HG03159 (cell line): ENCODE results near the gene TM9SF4.
"Not testable (repeated sequence)": the region's sequence is repeated elsewhere in the genome, so short reads cannot be mapped to it uniquely, and the experiment has no call there.

Experiments used
- ATAC-seq: cut with Tn5 transposase; IDR thresholded peaks from one replicate; pipeline ENCODE4 v1.9.1; 2021; ENCODE audit warnings: mild to moderate bottlenecking, moderate library complexity; ENCODE audit not compliant: unreplicated experiment

Gene TM9SF4

DNA sequence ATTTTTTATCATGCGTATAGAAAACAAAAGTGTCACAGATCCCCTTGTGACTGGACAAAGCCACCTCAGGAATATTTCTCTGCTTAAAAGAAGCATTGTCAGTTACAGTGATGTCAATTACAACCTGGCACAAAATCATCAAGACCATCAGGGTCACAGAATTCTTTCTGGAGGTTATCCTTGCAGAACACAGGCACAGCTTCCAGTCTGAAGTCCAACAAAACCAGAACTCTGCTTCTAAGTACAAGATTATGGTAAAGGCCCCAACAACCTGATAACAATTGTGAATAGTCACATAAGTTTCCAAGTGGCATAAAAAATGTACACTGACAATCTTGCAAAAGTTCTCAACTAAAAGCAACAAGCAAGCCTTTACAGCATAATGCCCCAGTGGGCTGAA, 77.0 kb downstream of the TM9SF4 start:
- ATAC-seq = no peak

DNA sequence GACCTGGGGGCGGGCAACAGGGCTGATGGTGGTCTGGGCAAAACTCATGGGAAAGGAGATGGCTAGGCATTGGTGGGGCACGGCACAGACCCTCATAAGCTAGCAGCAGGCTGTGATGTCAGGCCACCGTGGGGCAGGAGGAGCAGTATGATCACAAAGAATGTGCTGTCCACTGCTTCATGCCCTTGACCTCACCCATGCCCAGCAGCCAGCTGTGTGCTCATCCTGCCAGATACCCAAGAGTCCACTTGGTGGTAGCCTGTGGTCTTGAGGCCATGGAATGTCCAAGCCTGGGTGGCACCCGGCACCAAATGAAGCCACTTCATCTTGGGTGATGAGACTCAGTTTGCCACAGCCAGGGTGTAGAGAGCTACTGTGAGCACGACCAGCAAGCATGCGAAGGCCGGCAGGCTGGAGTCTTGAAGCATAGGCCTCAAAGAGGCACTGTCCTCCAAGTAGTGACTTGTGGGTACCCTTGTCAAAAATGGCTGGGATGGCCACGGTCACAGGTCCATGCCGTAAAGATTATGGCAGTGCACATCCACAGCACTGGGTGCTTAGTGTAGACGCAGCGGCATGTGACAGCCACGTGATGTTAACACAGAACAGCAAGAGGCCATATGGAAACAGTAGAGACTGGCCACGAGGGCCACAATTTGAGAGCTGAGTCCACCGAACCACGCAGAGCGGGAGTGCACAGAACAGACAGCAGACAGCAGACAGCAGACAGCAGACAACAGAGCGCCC, 79.0 kb downstream of the TM9SF4 start:
- ATAC-seq = no peak

DNA sequence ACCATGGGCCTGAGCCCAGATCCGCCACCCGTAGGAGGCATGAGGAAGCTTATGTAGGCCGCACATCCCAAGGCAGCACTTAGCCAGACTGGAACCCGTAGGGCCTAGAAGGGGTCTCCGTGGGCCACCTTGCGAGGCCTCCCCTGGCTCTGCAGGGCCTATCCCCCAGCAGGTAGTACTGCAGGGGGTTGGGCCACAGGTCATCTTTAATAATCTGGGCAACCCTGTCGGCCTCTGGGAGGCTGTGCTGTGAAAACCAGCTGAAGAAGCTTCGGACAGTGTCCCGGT, 79.6 kb downstream of the TM9SF4 start:
- no peak for ATAC-seq

DNA sequence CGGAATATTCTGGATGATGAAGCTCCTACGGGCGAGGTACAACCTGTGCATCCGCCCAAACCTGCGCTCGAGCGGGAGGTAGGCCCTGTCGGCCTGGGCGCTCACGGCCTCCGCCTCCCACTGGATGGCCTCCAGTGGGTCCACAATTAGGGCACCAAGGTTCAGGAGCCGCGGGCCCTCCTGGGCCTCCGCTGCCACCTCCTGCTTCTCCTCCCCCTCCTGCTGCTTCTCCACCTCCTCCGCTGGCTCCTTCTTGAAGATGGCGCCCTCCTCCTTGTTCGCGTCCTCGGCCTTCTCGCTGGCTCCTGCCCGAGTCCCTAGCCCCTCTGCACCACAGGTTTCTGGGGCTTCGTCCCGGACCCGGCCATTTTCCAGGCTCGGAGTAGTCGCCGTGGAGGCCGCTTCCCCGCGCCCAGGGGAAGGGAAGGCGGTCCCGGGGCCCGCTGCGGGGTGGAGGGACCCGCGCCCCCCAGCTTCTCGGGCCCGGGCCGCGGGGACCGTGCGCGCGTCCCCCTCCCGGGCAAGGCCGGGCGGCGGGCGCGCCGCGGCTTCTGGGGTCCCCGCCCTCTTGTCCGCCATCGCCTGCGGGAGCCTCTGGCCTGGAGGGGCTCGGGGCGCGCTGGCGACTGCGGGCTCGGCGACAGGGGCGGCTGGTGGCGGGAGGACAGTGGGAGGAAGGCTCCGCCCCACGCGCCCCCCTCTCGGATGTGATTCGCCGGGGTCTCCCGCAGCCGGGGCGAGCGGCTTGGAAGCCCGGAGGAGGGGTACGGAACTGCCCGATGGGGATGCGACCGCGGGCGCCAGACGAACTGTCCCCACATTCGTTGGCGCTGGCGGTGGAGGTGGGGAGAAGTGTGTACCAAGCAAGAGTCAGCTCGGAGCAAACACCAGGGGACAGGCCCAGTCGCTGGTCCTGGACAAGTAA, 80.4 kb downstream of the TM9SF4 start:
- ATAC-seq = no peak

DNA sequence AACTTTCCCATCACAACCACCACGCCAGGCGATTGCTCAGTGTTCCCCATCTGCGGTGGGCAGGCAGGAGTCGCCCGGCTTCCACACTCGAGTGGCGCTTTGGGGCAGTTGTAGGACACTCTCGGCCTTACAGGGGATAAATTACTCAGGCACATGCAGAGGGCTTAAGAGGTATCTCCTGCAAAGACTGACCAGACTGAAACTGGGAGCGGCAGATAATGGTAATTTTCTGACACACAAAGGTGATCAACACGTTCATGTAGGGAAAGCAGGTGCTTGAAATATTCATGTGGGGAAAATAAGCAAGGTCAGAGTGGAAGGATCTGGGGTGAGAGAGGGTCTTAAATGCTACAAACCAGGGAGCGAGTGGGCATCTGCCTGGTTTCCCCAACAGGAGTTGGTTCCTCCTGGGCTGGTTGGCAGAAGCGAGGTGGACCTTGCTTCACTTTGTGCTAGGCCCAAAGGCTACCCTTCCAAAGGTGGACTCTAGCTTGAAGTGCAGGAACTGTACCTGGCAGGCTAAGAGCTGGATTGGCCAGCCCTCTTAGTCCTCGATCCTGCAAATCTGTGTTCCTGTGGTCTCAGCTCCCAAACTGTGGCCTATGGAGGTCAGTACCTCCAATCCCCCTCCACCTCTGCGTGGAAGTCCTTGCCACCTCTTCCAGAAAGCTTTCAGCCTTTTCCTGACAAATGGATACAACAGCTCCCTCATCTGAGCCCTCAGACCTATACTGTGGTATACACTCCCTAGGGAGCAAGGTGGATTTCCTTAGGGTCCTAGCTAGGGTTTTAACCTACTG, 81.3 kb downstream of the TM9SF4 start:
- no peak for ATAC-seq

DNA sequence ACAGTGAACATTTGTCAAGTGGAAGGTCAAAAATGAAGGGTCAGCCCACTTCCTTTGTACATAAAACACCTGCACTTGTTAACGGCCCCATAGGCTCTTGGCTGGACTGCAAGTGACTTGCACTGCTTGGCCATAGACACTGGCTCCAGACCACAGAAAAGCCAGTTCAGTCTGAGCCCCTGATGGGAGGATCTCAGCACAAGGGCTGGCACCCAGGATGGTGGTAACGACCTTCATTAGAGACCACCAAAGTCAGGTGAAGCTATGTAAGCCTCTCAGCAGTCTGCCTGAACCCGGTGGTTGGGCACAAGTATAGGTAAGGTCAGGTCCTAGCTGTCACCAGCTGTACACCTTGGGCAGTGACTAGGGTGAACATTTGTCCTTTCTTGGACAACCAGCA, 81.9 kb downstream of the TM9SF4 start:
- ATAC-seq = no peak

GRCh38 chr20:32191873-32192272, 82.4 kb downstream of the TM9SF4 start:
- ATAC-seq = no peak

DNA sequence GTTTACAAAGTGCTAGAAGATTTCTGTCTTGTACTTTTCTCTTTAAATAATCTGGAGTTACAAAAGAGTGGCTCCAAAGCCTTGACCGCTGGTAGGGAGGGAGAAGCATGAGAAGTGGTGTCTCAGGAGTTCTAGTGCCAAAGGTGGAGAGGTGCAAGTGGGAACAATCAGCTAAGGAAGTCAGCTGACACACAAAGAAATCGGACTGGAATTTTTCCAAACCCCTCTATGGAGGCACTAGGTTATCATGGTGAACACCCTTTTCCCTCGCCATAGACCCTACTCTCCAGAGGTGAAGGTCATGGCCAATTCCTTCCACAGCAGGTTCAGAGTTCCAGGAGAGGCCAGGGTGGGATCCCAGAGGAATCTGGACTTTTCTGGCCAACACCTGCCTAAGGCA, 83.2 kb downstream of the TM9SF4 start:
- ATAC-seq = no peak

GRCh38 chr20:32193336-32193735, 83.8 kb downstream of the TM9SF4 start:
- ATAC-seq = not testable (repeated sequence)

- ATAC-seq = no peak
These were observed 84.5 kb downstream of the TM9SF4 start for GRCh38 chr20:32193996-32194395.

- ATAC-seq = no peak
These were observed 86.1 kb downstream of the TM9SF4 start for GRCh38 chr20:32195581-32195980.

DNA sequence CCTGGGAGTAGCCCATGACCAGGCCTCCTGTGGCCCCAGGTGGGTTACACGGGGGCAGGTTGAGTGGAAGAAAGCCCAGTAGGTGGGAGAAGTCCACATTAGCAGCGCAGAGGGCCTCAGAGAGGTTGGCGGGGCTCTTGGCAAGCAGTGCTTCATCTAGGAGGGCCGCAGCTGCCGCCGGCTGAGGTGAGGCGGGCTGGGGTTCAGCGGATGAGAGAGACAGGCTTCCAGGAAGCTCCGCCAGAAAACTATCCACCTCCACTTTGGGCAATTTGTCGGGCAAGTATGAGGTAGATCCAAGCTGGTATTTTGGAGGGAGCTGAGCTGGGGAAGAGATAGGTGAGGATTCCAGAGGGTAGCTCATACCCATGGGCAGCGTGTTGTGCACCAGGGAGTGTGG, 87.1 kb downstream of the TM9SF4 start:
- ATAC-seq = not testable (repeated sequence)

GRCh38 chr20:32197136-32197535, 87.6 kb downstream of the TM9SF4 start:
- ATAC-seq = not testable (repeated sequence)

GRCh38 chr20:32199006-32199405, 89.5 kb downstream of the TM9SF4 start:
- no peak for ATAC-seq

DNA sequence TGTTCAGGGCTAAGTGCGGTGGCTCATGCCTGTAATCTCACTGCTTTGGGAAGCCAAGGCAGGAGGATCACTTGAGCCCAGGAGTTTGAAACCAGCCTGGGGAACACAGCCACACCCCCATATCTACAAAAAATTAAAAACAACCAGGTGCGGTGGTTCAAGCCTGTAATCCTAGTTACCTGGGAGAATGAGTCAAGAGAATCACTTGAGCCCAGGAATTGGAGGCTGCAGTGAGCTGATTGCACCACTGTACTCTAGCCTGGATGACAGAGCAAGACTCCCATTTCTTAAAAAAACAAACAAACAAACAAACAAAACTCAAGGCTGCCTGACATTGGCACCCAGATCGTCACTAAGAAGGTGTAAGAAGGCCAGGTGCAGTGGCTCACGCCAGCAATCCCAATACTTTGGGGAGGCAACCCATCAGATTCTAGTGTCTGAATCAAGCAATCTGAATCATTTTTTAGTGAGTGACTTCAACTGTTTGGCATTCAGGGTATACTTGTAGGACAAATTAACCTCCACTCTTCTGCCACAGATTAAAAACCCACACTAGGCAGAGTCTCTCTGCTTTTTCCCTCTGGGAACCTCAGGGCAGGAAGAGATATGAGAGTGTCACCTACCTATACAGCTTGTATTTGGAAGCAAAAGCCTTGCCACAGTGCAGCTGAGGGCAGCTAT, 91.9 kb downstream of the TM9SF4 start:
- ATAC-seq = no peak

- ATAC-seq = no peak
These were observed 92.5 kb downstream of the TM9SF4 start for GRCh38 chr20:32201977-32202363.

DNA sequence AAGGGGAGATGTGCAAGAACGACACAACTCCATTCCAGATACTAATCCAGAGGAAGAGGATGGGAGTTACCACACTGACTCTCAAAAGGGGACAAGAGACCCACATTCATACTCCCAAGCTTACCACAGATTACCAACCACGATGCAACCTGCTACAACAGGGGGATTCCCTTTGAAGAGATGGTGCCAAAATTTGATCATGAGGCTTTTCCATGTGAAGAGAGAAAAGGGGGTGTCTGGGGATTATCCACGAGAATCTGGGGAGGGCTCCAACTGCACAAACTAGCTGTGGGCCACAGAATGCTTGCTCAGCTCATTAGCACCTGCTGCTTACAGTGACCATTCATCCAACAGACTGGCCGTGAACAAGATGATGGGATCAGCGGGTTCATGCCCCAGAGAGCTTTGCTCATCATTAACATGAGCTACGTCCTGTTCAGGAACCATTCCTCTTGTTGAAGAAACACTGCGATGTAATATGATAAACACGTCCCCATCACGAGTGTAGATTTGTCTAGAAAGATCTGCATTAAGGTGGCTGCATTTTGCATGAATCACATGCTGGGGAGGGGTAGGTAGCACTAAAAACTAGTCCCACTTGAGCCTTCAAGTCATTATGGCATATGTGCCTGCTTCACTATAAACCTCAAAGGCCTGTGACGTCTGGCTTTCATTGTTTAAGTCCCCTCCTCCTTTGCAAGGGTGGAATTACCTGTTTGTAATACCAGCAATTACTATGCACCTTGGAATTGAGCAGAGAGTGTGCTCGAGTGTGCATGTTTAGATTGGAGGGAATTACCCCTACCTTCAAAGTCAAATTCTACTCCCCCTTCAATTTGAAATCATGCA, 94.1 kb downstream of the TM9SF4 start:
- no peak for ATAC-seq

DNA sequence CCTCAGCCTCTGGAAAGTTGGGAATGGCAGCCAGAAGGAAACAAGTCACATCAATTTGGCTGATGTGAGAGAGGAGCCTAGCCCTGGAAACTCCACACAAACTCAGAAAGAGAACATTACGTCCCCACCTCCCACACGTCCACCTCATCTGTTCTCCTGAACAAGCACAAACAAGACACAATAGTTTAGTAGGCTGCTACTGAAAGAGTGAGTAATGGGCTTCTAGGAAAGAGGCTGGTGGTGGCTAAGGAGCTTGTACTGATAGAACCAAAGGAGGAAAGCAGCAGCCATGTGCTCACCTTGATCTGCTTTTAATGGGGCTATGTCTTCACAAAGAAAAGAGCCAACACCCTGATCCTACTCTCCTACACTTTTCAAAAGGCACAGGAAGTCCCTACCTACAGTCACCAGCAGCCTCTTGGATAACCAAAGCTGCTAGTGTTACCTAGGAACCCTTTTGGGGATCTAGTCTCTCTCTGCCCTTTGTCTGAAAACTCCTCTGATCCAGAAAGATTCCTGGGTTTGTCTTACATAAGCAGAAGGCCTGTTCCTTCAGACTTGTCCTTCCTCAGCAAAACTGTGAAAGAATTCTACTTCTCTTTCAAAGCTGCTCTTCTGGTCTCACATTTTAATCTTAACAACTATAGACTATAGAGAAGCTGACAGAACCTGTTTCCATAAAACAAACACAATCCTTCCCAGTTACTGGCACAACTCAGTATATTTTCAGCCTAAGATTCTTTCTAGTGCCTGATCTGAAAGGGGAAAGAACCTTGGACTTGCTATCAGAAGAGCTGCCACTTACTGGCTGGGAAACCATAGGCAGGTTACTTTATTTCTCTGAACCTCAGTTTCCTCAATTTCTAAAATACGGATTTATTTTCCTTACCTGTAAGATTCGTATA, 94.9 kb downstream of the TM9SF4 start:
- ATAC-seq = no peak
